Measurements from ENCODE around the gene CEBPA.

The CEBPA gene

GRCh38 chr19:33286899-33287298 lies 15.4 kb downstream of the CEBPA start:
- DNase-seq: no peak

DNA sequence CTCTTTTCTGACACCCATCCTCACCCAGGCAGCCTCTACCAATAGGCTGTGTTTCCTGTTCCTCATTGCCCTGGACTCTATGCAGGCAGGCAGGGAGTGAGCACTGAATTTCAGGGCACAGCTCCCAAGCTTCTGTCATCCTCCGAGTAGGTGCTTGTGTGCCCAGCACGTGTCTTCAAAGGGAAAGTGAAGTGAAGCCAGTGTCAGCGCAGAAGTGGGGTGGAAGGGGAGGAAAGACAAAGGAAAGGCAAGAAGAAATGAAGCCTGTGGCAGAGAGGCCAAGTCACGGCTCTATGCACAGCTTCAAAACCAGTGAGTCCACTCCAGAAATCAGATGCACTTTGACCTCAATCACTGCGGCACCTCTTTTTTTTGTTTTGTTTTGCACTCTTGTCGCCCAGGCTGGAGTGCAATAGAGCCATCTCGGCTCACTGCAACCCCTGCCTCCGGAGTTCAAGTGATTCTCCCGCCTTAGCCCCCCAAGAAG lies 16.9 kb downstream of the CEBPA start:
- no peak for DNase-seq

DNA sequence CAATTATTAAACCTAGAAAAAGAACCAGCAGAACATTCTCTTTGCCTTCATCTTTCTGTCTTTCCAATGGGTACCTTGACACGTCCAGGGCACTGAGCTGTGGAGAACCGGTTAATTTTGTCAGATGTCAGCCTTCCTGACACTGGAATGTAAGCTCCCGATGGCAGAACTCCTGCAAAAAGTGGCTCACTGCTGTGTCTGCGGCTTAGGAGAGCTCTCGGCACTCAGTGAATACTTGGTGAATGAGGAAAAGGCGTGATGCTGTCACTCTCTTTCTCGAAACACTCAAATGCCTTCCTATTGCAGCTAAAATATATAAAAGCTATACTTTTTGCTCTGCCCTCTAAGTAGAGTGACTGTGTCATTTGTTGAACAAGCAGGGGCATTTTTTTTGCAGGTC lies 17.6 kb downstream of the CEBPA start:
- DNase-seq: no peak

DNA sequence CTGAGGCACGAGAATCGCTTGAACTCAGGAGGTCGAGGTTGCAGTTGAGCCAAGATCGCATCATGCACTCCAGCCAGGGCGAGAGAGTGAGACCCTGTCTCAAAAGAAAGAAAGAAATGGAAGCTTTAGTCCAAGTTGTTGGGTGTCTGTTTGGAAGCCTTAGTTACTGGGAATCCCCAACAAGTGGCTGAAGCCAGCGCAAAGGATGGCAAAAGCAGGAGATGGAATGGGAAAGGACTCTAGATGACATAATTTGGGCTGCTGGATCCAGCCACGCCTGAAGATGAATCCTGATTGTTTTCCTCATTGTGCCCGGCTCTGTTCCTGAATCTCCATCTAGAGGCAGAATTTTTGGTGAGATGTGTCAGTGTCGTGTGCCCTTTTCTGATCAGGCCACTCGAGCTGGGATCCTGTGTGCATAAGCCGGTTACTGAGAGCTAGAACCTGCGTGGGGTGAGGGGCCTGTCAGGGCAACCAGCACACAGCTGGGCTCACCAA lies 18.1 kb downstream of the CEBPA start:
- DNase-seq: no peak

DNA sequence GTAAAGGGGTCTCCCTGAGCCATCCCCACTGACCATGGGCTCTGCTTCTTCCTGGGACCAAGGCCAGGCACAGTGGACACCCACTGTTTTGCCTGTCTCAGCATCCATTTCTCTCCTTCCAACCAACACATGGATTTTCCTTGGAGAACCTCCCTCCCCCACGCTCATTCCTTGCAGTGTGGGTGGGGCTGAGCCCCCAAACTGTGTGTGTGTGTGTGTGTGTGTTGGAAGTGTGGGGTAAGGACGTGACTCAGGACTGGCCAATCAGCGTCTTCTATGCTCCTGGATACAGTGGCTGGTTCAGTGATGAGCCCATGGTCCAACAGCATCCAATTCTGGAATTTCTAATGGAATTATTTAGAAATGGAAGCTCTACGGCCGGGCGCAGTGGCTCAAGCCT lies 18.7 kb downstream of the CEBPA start:
- DNase-seq: no peak

GRCh38 chr19:33282036-33282671 lies 20.2 kb downstream of the CEBPA start:
- DNase-seq: no peak

DNA sequence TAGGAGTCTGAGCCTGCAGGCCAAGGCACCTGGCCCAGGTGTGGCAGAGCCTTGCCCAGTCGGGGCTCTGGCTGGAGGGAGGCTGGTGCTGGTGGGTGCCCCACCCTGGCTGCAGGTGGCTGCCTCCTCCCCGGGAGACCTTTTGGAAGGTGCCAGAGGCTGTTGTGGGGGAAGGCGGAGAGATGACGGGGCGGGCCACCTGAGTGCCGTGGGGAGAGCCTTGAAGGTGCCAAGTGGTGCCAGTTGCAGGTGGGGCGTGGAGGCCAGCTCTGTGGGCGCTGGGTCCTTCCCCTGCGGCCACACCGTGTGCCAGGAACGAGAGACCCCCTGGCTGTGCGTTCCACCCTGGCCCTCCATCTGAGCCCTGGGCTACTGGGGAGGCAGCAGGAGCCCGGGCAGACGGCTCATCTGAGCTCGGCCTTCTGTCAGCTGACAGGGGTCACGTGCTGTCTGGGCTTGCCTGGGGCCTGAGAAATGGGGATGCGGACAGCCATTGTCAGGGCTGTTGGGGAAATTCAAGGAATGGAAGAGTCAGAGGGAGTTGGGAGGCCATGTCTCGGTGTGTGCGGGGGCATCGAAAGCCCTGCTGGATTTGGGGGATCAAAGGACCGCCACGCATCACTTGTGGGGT lies 20.9 kb downstream of the CEBPA start:
- no peak for DNase-seq

DNA sequence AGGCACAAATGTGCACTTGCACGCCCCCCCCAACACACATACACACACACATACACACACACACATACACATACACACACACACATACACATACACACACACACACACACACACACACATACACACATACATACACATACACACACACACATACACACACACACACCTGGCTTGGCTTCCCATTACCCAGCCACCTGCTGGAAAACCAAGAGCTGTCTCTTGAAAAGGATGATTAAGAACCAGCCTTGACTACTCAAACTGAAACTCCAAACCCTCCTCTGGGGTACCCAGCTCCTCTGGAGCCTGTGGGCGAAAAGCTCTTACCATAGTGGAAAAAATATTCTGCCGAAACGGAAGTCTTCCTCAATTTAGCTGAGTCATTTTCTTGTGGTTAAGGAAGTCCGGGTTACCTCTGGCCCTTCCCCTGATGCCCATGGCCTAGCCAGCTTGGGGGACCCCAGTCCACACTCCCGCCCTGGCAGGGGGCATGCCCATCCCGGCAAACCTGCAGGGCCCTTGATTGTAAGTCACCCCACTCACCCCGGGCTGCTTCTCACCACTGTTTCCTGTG lies 21.9 kb downstream of the CEBPA start:
- DNase-seq: no peak

DNA sequence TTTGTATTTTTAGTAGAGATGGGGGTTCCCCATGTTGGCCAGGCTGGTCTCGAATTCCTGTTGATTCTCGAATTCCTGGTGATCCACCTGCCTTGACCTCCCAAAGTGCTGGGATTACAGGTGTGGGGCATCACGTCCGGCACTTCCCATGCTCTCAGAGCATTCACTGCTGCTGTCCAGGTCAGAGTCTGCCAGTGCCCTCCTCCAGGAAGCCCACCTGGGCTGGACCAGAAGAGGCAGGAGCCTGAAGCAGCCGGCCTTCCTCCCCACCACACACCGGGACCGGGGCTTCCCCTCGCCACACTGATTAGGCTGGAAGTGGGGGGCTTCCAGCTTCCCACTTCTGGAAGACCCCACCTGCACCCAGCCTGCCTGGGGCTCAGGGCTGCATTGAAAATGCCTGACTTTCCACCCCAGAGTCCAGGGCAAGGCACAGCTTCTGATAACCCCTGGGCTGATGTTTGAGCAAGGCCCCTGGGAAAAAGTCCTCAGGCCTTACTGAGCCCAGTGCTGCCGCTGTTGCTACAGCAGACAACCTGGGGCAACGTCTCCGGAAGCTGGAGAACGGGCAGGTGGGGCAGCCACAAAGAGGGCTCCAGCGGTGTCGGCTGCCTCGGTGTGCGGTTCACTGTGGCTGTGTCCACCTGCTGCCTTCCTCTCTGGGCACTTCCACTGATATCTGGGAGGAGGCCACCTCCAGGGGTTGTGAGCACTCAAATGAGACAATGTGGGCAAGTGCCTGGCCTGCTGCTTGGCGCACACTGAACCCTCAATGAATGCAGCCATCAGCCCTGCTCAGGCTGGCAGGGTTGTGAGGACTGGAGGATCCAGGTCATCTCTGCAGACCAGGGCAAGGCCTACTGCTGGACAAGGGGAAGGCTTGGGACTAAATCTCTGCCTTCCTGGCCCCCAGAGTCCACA lies 22.6 kb downstream of the CEBPA start:
- DNase-seq: no peak

DNA sequence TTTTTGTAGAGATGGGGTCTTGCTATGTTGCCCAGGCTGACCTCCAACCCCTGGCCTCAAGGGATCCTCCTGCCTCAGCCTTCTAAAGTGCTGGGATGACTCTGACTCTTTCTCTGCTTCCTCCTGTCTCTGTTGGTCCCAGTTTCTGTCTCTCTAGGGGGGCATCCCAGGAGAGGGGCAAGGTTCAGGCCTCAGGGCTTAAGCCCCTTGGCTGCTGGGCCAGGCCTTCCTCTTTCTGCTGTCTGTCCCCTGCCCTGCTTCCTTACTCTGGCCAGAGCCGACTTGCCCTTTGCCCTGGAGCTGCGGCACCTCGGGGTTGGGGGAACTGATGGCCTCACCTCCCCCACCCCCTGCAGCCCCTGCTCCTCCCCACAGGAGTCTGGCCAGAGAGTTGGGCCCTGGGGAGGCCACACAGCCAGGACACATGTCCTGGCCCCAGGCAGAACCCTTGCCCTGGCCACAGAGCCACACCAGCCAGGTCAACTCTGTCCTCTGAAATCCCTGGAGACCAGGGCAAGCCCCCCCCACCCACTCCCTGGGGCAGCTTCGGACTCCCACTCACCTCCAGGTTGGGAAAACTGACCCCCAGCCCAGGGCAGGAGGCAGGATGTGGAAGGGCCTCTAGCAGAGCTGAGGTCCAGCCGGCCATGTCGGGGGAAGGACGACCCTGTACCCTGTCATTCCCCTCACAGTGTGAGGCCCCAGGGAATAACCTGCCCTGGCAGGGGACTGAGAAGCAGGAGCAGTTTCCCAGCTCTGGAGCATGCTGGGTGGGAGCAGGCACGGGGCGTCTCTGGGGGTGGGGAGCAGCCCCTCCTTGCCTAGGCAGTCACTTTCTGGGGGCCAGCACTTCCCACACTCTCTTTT lies 23.7 kb downstream of the CEBPA start:
- DNase-seq: no peak

- no peak for DNase-seq
Measured at GRCh38 chr19:33278023-33278402, 24.3 kb downstream of the CEBPA start.

DNA sequence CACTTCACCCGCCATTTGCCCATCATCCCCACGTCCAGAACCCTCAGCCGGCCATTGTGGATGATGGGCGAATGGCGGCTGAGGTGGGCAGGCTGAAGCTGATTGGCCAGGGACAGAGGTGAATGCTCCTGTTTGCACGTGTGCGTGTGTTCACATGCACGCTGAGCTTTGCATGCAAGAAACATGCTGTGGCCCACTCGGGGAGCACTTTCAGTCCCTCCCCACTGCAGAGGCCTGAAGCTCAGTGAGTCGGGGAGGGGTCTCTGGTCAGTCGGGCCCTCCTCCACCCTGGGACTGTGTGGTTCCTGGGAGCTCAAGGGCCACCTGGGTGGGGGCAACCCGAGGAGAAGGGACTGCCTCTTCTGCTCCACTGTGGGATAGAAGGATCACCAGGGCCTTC lies 24.9 kb downstream of the CEBPA start:
- DNase-seq: no peak

DNA sequence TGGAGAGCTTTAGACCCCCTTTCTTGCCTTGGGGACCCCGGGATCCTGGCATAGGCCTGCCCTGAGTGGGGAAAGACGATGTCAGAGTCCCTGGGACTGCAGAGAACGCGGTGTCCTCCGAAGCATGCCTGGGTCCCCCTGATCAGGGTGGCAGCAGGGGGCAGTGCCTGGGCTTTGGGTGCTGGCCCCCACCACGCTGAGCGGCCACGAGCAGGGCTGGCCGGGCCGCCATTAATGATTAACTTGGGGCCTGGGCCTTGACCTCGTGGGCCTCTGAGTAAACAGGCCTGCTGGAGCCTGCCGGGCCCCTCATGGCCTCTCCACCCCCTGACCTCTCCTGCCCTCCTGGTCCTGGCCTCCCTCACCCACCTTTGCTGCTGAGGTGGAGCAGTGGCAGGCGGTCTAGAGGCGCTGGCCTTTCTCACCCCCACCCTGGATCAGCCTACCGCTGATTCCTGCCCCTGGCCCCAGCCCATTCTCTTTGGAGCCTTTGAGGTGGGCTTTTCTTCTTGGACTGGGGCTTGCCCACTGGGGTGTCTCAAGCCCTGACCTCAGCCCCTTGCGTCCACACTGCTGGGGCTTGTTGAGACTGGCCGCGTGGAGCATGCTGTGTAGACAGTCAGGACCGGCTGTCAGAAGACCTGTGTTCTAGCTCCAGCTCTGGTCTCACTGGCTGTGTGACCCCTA lies 26.3 kb downstream of the CEBPA start:
- DNase-seq: no peak

DNA sequence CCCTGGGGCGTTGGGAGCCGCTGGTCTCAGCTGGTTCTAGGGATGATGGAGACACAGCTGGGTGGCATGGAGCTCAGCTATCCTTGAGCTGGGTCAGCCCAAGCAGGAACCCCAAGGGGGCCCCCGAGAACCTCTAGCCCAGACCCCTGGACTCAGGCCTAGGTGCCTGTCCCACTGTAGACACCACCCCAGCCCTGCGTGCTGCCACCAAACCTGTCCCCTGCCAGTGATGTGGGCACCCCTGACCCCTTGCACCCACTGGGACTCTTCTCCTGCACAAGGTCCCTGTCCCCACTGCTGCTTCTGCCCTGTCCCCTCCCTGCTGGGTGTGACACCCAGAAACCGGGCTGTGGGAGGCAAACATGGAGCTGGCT lies 26.8 kb downstream of the CEBPA start:
- DNase-seq: no peak

DNA sequence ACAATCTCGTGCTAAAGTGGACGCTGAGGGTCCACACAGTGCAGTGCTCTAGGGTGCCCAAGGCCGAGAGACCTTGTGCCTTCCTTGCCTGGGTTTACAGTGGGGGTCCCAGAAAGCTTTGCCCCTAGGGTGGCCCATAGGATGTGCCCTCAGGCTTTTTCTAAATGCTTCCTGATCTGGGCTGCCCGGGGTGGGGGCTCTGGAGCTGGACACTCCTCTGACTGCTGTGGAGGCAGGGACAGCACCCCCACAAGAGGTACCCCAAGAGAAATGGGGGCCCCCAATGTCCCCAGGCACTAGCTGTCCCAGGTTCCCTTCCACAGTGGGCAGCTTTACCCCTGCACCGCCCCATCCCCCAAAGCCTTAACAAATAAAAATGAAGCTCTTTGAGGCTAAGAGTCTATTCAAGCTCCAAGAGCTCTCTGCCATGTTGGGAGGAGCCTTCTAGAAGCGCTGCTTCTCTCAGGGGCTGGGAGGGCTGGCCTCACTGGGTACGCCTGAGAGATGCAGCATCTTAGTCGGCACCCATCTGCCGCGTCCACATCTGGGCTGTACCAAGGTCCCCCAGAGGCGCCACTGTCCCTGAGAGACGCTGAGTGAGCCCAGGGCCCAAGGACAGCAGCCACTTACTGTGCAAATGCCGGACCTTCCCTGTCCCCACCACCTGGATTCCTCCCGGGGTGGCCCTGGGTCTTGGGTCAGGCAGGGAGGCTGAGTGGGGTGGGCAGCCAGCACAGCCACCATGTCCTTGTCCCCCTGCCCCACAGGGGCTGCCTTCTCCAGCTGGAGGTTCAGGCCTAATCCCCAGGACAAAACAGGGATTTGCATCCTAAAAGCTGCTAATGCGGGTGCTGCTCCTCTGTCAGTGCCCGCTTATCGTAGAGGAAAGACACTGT lies 27.4 kb downstream of the CEBPA start:
- no peak for DNase-seq

DNA sequence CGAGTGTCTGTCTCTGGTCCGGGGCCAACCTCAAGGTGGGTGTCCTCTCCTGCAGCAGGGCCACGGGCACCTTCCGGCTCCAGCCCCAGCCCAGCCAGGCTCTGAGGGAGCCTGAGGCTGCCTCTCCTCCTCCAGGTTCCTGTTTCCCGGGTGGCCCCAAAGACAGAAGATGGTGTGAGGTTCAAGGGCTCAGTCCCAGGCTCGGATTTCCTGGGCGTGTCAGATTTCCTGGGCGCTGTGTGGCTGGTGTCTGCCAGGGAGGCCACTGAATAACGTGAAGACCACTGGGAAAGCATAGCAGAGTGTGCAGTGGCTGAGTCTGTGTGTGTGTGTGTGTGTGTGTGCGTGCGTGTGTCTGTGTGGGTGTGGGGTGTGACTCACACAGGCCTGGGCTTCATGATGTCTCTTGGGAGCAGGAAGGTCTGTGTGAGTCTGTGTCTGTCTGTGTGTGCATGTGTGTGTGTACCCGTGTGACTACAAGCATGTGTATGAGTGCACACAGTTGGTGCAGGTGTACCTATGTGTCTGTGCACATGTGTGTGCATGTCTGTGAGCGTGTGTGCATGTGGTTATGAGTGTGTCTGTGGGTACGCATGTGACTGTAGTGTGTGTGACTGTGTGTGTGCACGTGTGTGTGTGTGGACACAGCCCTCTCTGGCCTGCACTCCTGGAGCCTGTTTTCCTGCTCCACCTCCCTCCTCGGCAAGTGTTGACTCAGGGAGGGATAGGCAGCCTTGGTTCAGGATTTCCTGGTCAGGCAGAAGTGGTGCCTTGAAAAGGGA lies 28.3 kb downstream of the CEBPA start:
- no peak for DNase-seq

GRCh38 chr19:33273065-33273736 lies 29.1 kb downstream of the CEBPA start:
- no peak for DNase-seq

DNA sequence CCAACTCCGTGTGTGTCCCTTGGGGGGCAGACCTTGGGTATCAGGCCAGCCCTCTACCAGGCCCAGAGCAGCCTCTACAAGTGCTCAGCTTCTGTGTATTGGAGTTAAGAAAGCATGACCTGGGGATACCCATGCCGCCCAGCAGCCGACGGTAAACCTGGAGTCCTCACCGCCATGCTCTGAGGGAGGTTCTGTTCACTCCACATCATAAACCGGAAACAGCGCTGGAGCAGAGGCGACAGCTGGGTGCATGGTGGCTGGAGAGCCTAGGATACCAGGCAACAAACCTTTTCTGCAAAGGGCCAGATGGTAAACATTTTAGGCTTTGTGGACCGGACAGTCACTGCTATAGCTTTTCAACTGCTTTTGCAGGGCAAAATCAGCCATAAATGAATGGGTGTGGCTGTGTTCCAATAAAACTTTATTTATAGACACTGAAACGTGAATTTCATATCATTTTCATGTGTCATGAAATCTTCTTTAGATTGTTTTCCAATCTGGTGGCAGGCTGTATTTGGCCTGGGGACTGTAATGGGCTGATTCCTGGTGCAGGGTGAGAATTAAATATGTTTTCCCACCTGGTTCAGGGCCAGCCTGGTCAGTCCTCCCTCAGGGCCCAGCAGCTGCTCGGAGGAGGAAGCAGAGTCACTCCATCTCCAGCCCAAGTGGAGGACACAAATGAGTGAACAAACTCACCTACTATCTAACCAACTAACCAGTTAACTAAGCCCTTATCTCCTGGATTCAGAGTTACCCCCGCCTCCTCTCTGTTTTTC lies 30.9 kb downstream of the CEBPA start:
- no peak for DNase-seq
